B cell (primary cell): ENCODE measurements around the gene ACO1. TPM values are rescaled to one million over a fixed set of nuclear protein-coding genes. Genes with fewer than 3 reads are reported as not detected.

Experiments
- ATAC-seq: fragments of 200-7000 bp; cut with Tn5 transposase; one replicate; pipeline ENCODE4 v1.10.0; 2021; ENCODE audit warnings: low read depth, mild to moderate bottlenecking, moderate number of reproducible peaks, moderate library complexity
- CTCF ChIA-PET: fragments of 350-600 bp; sonication (Branson Sonifier 250); formaldehyde crosslinking; loops from one replicate; lab custom pipeline; 2021; ENCODE audit warnings: antibody characterized with exemption, inconsistent platforms; lab: Charles Lee
- POLR2A ChIA-PET: fragments of 350-600 bp; sonication (Branson Sonifier 250); formaldehyde crosslinking; loops from one replicate; lab custom pipeline; 2021; ENCODE audit warnings: antibody characterized with exemption; lab: Charles Lee
- DNase-seq: peaks from one replicate; pipeline ENCODE4 v3.0.0; 2013
- H2AFZ ChIP-seq: 2 replicates; pipeline ENCODE4 v1.6.1; 2012; ENCODE audit warnings: mild to moderate bottlenecking, low read depth, low read length; ENCODE audit not compliant: insufficient read depth, poor library complexity, severe bottlenecking
- H3K27ac ChIP-seq, 2 donors: 1 replicate in 1 of 2; 2 replicates in 1 of 2; pipeline ENCODE4 v1.5.1; 2012 to 2013; ENCODE audit warnings: low read length in 2 of 2, mild to moderate bottlenecking in 2 of 2, moderate library complexity in 1 of 2
- H3K27me3 ChIP-seq, 4 experiments: fragments of 200-600 bp in 1 of 4; sonication (generic) in 1 of 4; replicated peaks in 1 of 4; 1 replicate in 2 of 4; 2 replicates in 2 of 4; pipeline versions ENCODE4 v1.6.1 to v1.7.0; 2013 to 2016; ENCODE audit warnings: low read length in 3 of 4, mild to moderate bottlenecking in 2 of 4, mixed read lengths in 1 of 4, moderate library complexity in 1 of 4; ENCODE audit not compliant: insufficient read depth in 4 of 4, control insufficient read depth in 3 of 4; ENCODE audit errors: control extremely low read depth in 1 of 4
- H3K36me3 ChIP-seq, 2 experiments: replicated peaks in 1 of 2; 1 replicate in 1 of 2; 2 replicates in 1 of 2; pipeline versions ENCODE4 v1.6.1 to v1.7.1; 2013; ENCODE audit warnings: low read length in 1 of 2; ENCODE audit not compliant: insufficient read depth in 2 of 2, control insufficient read depth in 1 of 2; ENCODE audit errors: control extremely low read depth in 1 of 2, extremely low read depth in 1 of 2
- H3K4me1 ChIP-seq, 2 donors: fragments of 200-600 bp in 1 of 2; sonication (generic) in 1 of 2; 1 replicate in 1 of 2; 2 replicates in 1 of 2; pipeline versions ENCODE4 v1.5.1 to v1.6.1; 2013 to 2017; ENCODE audit warnings: low read length in 2 of 2; ENCODE audit not compliant: control insufficient read depth in 2 of 2, insufficient read depth in 2 of 2
- H3K4me2 ChIP-seq: replicated peaks from 2 replicates; pipeline ENCODE3; 2012; ENCODE audit warnings: mild to moderate bottlenecking, low read depth, low read length; ENCODE audit not compliant: poor library complexity, severe bottlenecking
- H3K4me3 ChIP-seq, 5 experiments: fragments of 200-600 bp in 1 of 5; sonication (generic) in 1 of 5; 1 replicate in 3 of 5; 2 replicates in 2 of 5; pipeline versions ENCODE4 v1.5.1 to v1.7.0; 2011 to 2016; ENCODE audit warnings: low read length in 4 of 5, mild to moderate bottlenecking in 4 of 5, low read depth in 2 of 5, control low read depth in 1 of 5, moderate library complexity in 1 of 5; ENCODE audit not compliant: insufficient read depth in 1 of 5; ENCODE audit errors: control extremely low read depth in 1 of 5, extremely low read depth in 1 of 5
- H3K79me2 ChIP-seq: fragments of 200-600 bp; sonication (generic); one replicate; pipeline ENCODE4 v1.6.0; 2016; ENCODE audit warnings: low read length; ENCODE audit not compliant: control insufficient read depth, insufficient read depth
- H3K9ac ChIP-seq: fragments of 200-600 bp; sonication (generic); 2 replicates; pipeline ENCODE4 v1.6.1; 2017; ENCODE audit warnings: mild to moderate bottlenecking, low read length, moderate library complexity
- H3K9me3 ChIP-seq, 3 donors: one replicate each; pipeline versions ENCODE4 v1.6.1 to v1.7.1; 2013; ENCODE audit warnings: low read length in 2 of 3; ENCODE audit not compliant: control insufficient read depth in 2 of 3, insufficient read depth in 1 of 3; ENCODE audit errors: control extremely low read depth in 1 of 3
- H4K20me1 ChIP-seq: 2 replicates; pipeline ENCODE4 v1.6.0; 2012; ENCODE audit warnings: mild to moderate bottlenecking, low read length; ENCODE audit not compliant: insufficient read depth, control insufficient read depth, poor library complexity, severe bottlenecking
- H3K27ac Mint-ChIP-seq: one replicate; pipeline ENCODE4 v1.8.0; 2021; ENCODE audit warnings: mixed read lengths
- H3K27me3 Mint-ChIP-seq: one replicate; pipeline ENCODE4 v1.8.0; 2021; ENCODE audit warnings: mixed read lengths
- H3K4me1 Mint-ChIP-seq: one replicate; pipeline ENCODE4 v1.8.0; 2021; ENCODE audit warnings: mixed read lengths
- H3K4me3 Mint-ChIP-seq: one replicate; pipeline ENCODE4 v1.8.0; 2021; ENCODE audit warnings: mixed read lengths
- H3K9me3 Mint-ChIP-seq: one replicate; pipeline ENCODE4 v1.8.0; 2022; ENCODE audit warnings: mixed read lengths; ENCODE audit not compliant: insufficient read depth
- EZH2 ChIP-seq: IDR thresholded peaks from 2 replicates; pipeline ENCODE4 v1.6.1; 2012; ENCODE audit warnings: borderline replicate concordance, low read depth, mild to moderate bottlenecking, moderate library complexity, low read length; ENCODE audit not compliant: insufficient read depth, poor library complexity, severe bottlenecking
- WGBS: methylation state at CpG from one replicate; pipeline ENCODE4 v1.1.5; 2013; ENCODE audit warnings: missing lambda C conversion rate; ENCODE audit not compliant: insufficient coverage; 5-methylcytosine and 5-hydroxymethylcytosine counted together
- intact Hi-C: fragments of 100-400 bp; cut with micrococcal nuclease; formaldehyde crosslinking; loops from one replicate; pipeline ENCODE4 v1.10.0; 2022
- polyA plus RNA-seq: library from polyadenylated mRNA; depleted of rRNA; stranded (reverse); fragments of >200 nt; gene quantifications from 2 replicates; pipeline ENCODE4 v1.2.3, GENCODE V29; 2012
- total RNA-seq, 2 donors: library from RNA; stranded (reverse); fragments of 120-200 nt in 1 of 2; gene quantifications; 1 replicate in 1 of 2; 2 replicates in 1 of 2; pipeline versions ENCODE4 v1.2.3 to v1.2.4, GENCODE V29; 2013 to 2022
- TF ChIP-seq, protein P1 (sequence below): fragments of 200-600 bp; IDR thresholded peaks from one replicate; pipeline ENCODE4 v1.8.0; 2022; ENCODE audit warnings: antibody characterized with exemption, mild to moderate bottlenecking

The ACO1 gene
- total and polyA plus RNA-seq, 2 donors (not counting 1 experiment from before 2014, with no cell fraction given), result 1.6 to 9.1 TPM

DNA sequence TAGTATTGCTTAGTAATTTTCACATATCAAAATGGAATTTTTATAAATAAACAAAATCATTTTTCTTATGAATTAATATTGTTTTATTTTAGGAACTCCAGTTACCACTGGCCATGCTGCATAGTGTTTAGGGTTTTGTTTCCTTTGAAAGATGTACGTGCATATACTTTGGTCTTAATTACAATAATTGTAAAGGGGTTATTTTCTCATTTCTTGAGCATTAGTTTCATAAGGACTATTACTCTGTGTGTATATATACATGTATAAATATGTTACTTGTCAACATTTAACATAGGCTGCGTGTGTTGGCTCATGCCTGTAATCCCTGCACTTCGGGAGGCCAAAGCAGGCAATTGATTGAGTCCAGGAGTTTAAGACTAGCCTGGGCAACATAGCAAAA is 21.6 kb downstream of the ACO1 start:
- intact Hi-C loops, result no loop called here
- Mint-ChIP-seq H3K9me3 (no peaks in the 10 kb centered on the region), H3K27me3 (no peaks in the 10 kb centered on the region), H3K27ac (no peak overlapping the region), H3K4me3 (no peak overlapping the region), H3K4me1 (no peaks in the 10 kb centered on the region)
- DNase-seq, result no peak
- no peaks in the 10 kb centered on the region for H3K9me3 ChIP-seq
- no peak overlapping the region for H3K4me3 ChIP-seq
- H3K79me2 ChIP-seq, result no peaks in the 10 kb centered on the region
- ChIA-PET POLR2A (no interaction called here), CTCF (no interaction called here)
- H3K4me2 ChIP-seq, result no peak overlapping the region
- H4K20me1 ChIP-seq, result no peaks in the 10 kb centered on the region
- H2AFZ ChIP-seq, result no peak overlapping the region
- H3K4me1 ChIP-seq, result no peaks in the 10 kb centered on the region
- no peaks in the 10 kb centered on the region for H3K27me3 ChIP-seq
- TF ChIP-seq, protein P1, sequence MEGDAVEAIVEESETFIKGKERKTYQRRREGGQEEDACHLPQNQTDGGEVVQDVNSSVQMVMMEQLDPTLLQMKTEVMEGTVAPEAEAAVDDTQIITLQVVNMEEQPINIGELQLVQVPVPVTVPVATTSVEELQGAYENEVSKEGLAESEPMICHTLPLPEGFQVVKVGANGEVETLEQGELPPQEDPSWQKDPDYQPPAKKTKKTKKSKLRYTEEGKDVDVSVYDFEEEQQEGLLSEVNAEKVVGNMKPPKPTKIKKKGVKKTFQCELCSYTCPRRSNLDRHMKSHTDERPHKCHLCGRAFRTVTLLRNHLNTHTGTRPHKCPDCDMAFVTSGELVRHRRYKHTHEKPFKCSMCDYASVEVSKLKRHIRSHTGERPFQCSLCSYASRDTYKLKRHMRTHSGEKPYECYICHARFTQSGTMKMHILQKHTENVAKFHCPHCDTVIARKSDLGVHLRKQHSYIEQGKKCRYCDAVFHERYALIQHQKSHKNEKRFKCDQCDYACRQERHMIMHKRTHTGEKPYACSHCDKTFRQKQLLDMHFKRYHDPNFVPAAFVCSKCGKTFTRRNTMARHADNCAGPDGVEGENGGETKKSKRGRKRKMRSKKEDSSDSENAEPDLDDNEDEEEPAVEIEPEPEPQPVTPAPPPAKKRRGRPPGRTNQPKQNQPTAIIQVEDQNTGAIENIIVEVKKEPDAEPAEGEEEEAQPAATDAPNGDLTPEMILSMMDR, result no peak
- TF ChIP-seq EZH2, result no peak
- no peak for ATAC-seq
- H3K27ac ChIP-seq, result no peak overlapping the region
- peaks cover 0 to 18% of the 10 kb centered on the region in 2 experiments for H3K36me3 ChIP-seq
- no peak overlapping the region for H3K9ac ChIP-seq
- no CpG with 5 or more reads among the region's 3 CpGs for WGBS

DNA sequence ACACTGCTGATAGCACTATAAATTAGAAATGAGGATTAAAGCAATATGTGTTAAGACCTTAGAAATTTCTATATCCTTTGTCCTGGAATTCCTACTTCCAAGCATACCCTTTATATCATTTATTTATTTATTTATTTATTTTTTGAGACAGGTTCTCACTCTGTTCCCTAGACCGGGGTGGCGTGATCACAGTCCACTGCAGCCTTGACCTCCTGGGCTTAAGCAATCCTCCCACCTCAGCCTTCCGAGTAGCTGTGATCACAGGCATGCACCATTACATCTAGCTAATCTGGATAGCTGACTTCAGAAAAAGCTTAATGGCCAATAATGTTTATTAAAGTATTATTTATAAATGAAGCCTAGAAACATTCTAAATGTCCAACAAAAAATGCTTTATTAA is 27.3 kb downstream of the ACO1 start:
- no peak overlapping the region for H3K4me2 ChIP-seq
- DNase-seq (no peak), ATAC-seq (no peak)
- intact Hi-C loops, result no loop called here
- Mint-ChIP-seq H3K27ac (no peak overlapping the region), H3K9me3 (no peaks in the 10 kb centered on the region), H3K4me1 (no peaks in the 10 kb centered on the region), H3K27me3 (no peaks in the 10 kb centered on the region), H3K4me3 (no peak overlapping the region)
- ChIA-PET CTCF (no interaction called here), POLR2A (no interaction called here)
- no peaks in the 10 kb centered on the region for H3K79me2 ChIP-seq
- H3K4me1 ChIP-seq, result no peaks in the 10 kb centered on the region
- H3K9me3 ChIP-seq, result no peaks in the 10 kb centered on the region
- TF ChIP-seq EZH2, result no peak
- no peak overlapping the region for H3K4me3 ChIP-seq
- WGBS, result no CpG with 5 or more reads among the region's 3 CpGs
- H3K36me3 ChIP-seq, result peaks cover 0 to 11% of the 10 kb centered on the region in 2 experiments
- H4K20me1 ChIP-seq, result no peaks in the 10 kb centered on the region
- H3K27ac ChIP-seq, result no peak overlapping the region
- H3K27me3 ChIP-seq, result no peaks in the 10 kb centered on the region
- H2AFZ ChIP-seq, result no peak overlapping the region
- no peak overlapping the region for H3K9ac ChIP-seq
